Neural crest cell (in vitro differentiated cells): ENCODE data around the gene WDR45. TPM values are rescaled to one million over a fixed set of nuclear protein-coding genes. Genes with fewer than 3 reads are reported as not detected.
A peak's percentile ranks its signal among the peaks of the same experiment; 100 is the strongest.

Source experiments
- DNase-seq: peaks from one replicate; pipeline ENCODE4 v3.0.0; 2021; ENCODE audit warnings: low read depth, mixed read lengths, low spot score
- H3K27ac Mint-ChIP-seq: one replicate; pipeline ENCODE4 v1.8.0; 2021; ENCODE audit warnings: mild to moderate bottlenecking, mixed read lengths; ENCODE audit not compliant: unreplicated experiment
- H3K27me3 Mint-ChIP-seq: 2 replicates; pipeline ENCODE4 v1.8.0; 2021; ENCODE audit warnings: low read depth, mild to moderate bottlenecking, mixed read lengths
- H3K36me3 Mint-ChIP-seq: 2 replicates; pipeline ENCODE4 v1.8.0; 2021; ENCODE audit warnings: low read depth, mild to moderate bottlenecking, mixed read lengths
- H3K4me1 Mint-ChIP-seq: 2 replicates; pipeline ENCODE4 v1.8.0; 2021; ENCODE audit warnings: mixed read lengths
- H3K4me3 Mint-ChIP-seq: one replicate; pipeline ENCODE4 v1.8.0; 2021; ENCODE audit warnings: mild to moderate bottlenecking, mixed read lengths
- H3K9me3 Mint-ChIP-seq: 2 replicates; pipeline ENCODE4 v1.8.0; 2021; ENCODE audit warnings: mixed read lengths
- total RNA-seq: library from RNA; stranded (reverse); gene quantifications from 2 replicates; pipeline ENCODE4 v1.2.1, GENCODE V29; 2021
- TF ChIP-seq, protein P1 (sequence below): fragments of 200-600 bp; sonication (generic); conservative IDR thresholded peaks from 2 replicates; pipeline ENCODE4 v1.5.0; 2021; ENCODE audit warnings: antibody characterized with exemption, mild to moderate bottlenecking

WDR45 gene
- total RNA-seq, 1 donor from 2014 or later = 29.0 TPM

DNA sequence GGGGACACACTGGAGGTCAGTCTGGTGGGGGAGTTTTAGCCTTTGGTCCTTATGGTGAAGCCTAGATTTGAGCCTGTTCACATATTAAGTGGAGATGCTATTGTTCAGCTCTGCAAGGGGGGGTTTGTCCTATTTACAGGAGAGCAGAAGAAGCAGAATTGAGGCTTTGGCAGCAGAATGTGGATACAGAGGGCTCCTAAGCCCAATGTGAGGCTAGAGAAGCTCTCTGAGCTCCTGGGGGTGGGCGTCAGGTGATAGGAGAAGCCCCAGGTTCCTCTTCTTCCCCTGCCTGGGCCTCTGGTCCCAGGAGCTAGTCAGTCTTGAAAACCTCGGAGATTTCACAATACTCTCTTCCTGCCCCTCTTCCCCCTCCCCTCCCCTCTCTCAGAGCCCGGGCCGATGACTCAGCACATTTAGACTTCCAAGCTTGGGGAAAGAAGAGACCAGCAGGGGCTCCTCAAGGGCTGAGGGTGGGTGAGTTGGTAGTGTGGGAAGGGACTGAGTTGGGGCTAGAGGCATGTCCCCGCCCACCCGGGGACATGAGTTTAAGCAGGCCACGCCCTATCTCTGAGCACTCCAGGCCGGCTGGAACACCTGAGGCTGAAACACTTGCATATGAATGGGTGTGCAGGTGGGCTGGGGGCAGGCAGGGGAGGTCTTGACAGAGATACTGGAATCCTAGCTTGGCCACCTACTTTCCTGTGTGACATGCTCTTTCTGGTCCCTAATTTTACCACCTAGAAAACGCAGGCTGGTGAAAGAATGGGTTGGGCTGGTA is 39.9 kb downstream of the WDR45 start:
- TF ChIP-seq, protein P1, sequence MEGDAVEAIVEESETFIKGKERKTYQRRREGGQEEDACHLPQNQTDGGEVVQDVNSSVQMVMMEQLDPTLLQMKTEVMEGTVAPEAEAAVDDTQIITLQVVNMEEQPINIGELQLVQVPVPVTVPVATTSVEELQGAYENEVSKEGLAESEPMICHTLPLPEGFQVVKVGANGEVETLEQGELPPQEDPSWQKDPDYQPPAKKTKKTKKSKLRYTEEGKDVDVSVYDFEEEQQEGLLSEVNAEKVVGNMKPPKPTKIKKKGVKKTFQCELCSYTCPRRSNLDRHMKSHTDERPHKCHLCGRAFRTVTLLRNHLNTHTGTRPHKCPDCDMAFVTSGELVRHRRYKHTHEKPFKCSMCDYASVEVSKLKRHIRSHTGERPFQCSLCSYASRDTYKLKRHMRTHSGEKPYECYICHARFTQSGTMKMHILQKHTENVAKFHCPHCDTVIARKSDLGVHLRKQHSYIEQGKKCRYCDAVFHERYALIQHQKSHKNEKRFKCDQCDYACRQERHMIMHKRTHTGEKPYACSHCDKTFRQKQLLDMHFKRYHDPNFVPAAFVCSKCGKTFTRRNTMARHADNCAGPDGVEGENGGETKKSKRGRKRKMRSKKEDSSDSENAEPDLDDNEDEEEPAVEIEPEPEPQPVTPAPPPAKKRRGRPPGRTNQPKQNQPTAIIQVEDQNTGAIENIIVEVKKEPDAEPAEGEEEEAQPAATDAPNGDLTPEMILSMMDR = no peak
- Mint-ChIP-seq H3K4me3 (peak overlapping the region; percentile 95), H3K4me1 (peaks cover 42% of the 10 kb centered on the region), H3K27ac (peak overlapping the region; percentile 94), H3K27me3 (no peaks in the 10 kb centered on the region), H3K36me3 (peaks cover 8% of the 10 kb centered on the region), H3K9me3 (no peaks in the 10 kb centered on the region)
- DNase-seq = peak; percentile 40

DNA sequence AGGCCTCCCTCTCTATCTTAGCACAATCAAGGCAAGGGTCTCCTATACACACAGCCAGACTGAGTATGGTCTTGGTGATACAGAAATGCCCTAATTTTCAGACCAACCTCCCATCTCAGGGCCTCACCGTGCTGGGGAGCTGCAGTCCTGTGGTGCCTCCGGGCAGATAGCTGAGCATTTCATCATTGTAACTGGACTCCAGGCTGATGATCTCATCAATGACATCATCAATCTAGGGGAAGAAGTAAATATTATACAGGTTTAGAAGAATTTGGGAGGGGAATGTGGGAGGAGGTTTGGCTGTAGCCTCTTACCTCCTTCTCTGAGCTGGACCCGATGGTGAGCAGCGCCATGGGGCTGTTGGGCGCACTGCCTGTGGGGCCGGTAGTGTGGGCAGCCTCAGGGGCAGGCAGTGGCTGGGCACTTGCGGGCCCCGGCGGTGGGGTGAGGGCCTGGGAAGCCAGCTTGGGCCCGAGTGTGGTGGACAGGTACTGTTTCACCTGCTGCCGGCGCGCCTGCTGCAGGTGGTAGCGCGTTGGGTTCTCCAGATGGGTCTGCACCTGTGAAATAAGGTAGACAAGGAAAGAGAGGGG is 41.7 kb downstream of the WDR45 start:
- Mint-ChIP-seq H3K36me3 (peaks cover 12% of the 10 kb centered on the region), H3K4me3 (no peak overlapping the region), H3K4me1 (peaks cover 37% of the 10 kb centered on the region), H3K27ac (no peak overlapping the region), H3K9me3 (no peaks in the 10 kb centered on the region), H3K27me3 (no peaks in the 10 kb centered on the region)
- no peak for DNase-seq
- TF ChIP-seq, protein P1 = no peak

DNA sequence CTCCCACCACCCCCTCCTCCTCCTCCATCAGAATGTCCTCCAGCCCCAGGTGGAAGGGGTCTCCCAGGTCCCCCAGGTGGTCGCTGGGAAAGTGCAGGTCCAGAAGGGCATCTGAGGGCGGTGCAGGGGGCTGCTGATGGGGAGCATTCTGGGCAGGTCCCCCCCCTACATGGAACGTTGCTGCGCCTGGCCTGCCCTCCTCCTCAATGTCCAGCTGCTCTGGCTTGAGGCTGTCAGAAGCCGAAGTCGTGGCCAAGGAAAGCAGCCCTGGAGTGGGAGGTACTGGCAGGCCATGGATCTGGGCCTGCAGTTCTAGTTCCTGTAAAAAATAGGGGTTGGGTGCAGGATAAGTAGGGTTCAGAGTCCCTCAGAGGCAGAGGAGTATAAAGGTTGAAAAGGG is 49.4 kb downstream of the WDR45 start:
- no peaks in the 10 kb centered on the region for H3K27me3 Mint-ChIP-seq
- no peak for DNase-seq
- H3K27ac Mint-ChIP-seq = peak overlapping the region; percentile 27
- H3K4me1 Mint-ChIP-seq = no peaks in the 10 kb centered on the region
- H3K36me3 Mint-ChIP-seq = peaks cover 11% of the 10 kb centered on the region
- H3K9me3 Mint-ChIP-seq = no peaks in the 10 kb centered on the region
- no peak overlapping the region for H3K4me3 Mint-ChIP-seq
- TF ChIP-seq, protein P1 = no peak

DNA sequence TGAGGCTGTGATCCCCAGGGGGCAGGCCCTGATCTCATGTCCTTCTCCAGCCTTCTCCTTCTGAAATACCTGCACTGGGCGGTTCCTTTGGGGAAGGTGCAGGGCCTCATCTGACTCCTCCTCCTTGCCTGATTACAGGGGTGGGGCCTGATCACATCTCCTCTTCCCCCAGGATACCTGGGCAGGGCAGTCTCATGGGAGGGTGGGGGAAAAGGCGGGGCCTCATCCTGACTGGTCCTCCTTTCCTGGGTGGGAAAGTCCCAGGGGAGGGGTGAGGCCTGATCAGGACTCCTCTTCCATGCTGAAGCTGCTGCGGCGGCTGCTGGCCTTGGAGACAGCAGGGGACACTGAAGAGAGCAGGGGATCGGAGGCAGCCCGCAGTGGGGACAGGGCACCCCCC is 49.8 kb downstream of the WDR45 start:
- no peaks in the 10 kb centered on the region for H3K9me3 Mint-ChIP-seq
- no peak for DNase-seq
- peaks cover 11% of the 10 kb centered on the region for H3K36me3 Mint-ChIP-seq
- H3K4me3 Mint-ChIP-seq = no peak overlapping the region
- H3K27ac Mint-ChIP-seq = no peak overlapping the region
- no peaks in the 10 kb centered on the region for H3K27me3 Mint-ChIP-seq
- no peaks in the 10 kb centered on the region for H3K4me1 Mint-ChIP-seq
- TF ChIP-seq, protein P1 = no peak

Other genes starting within 250 kb of the WDR45 start
- 9.3 and 12.7 TPM in 2 replicates for gene PCSK1N, start 244.3 kb downstream of the WDR45 start, total RNA-seq
- 86.0 and 95.7 TPM in 2 replicates for gene TIMM17B, start 182.1 kb downstream of the WDR45 start, total RNA-seq
- gene PQBP1, start 182.0 kb downstream of the WDR45 start, total RNA-seq = 98.4 and 101 TPM in 2 replicates
- 20.0 and 22.6 TPM in 2 replicates for gene SLC35A2, start 168.2 kb downstream of the WDR45 start, total RNA-seq
- 12.5 and 13.4 TPM in 2 replicates for gene PIM2, start 160.9 kb downstream of the WDR45 start, total RNA-seq
- 38.6 and 39.6 TPM in 2 replicates for gene OTUD5, start 122.3 kb downstream of the WDR45 start, total RNA-seq
- gene KCND1, start 108.0 kb downstream of the WDR45 start, total RNA-seq = 1.2 TPM in 2 replicates
- 55.3 and 63.2 TPM in 2 replicates for gene GRIPAP1, start 77.6 kb downstream of the WDR45 start, total RNA-seq
- gene TFE3, start 36.5 kb downstream of the WDR45 start, total RNA-seq = 26.2 TPM in 2 replicates
- 13.8 and 14.7 TPM in 2 replicates for gene CCDC120, start 20.9 kb downstream of the WDR45 start, total RNA-seq
- 30.2 and 33.7 TPM in 2 replicates for gene PRAF2, start 5.9 kb downstream of the WDR45 start, total RNA-seq
- gene GPKOW, start 43.8 kb upstream of the WDR45 start, total RNA-seq = 17.8 and 20.9 TPM in 2 replicates
- 1.4 and 1.6 TPM in 2 replicates for gene MAGIX, start 82.9 kb upstream of the WDR45 start, total RNA-seq
- gene PLP2, start 92.0 kb upstream of the WDR45 start, total RNA-seq = 0.75 and 0.89 TPM in 2 replicates
- 3.3 and 4.2 TPM in 2 replicates for gene PRICKLE3, start 106.5 kb upstream of the WDR45 start, total RNA-seq
- gene SYP, start 120.3 kb upstream of the WDR45 start, total RNA-seq = 10.2 and 10.8 TPM in 2 replicates
- 0.05 TPM in 1 of 2 replicates, not detected in the other for gene CACNA1F, start 153.5 kb upstream of the WDR45 start, total RNA-seq
- gene CCDC22, start 155.6 kb upstream of the WDR45 start, total RNA-seq = 18.0 and 18.8 TPM in 2 replicates
- 0.26 and 0.39 TPM in 2 replicates for gene FOXP3, start 184.8 kb upstream of the WDR45 start, total RNA-seq
- gene PPP1R3F, start 189.9 kb upstream of the WDR45 start, total RNA-seq = 11.5 and 13.1 TPM in 2 replicates
- gene GAGE10, start 223.8 kb upstream of the WDR45 start, total RNA-seq = not detected in 2 replicates
- gene GAGE12J, start 242.2 kb upstream of the WDR45 start, total RNA-seq = not detected in 2 replicates